Liver (tissue), 9 donors: ENCODE results near the gene AKR1A1. TPM values are rescaled to one million over a fixed set of nuclear protein-coding genes. Genes with fewer than 3 reads are reported as not detected.

Experiments
- DNase-seq: peaks from one replicate; pipeline ENCODE4 v3.0.0-alpha.2; 2017; ENCODE audit warnings: low spot score
- H3K27ac ChIP-seq, 2 donors: one replicate each; pipeline ENCODE4 v1.7.0; 2013; ENCODE audit warnings: inconsistent platforms in 2 of 2, low read length in 2 of 2, control low read depth in 1 of 2, low read depth in 1 of 2, mild to moderate bottlenecking in 1 of 2
- H3K27me3 ChIP-seq, 4 donors: one replicate each; pipeline versions ENCODE4 v1.6.1 to v1.7.0; 2013; ENCODE audit warnings: low read length in 3 of 4, inconsistent platforms in 1 of 4, mild to moderate bottlenecking in 1 of 4, moderate library complexity in 1 of 4; ENCODE audit not compliant: control insufficient read depth in 4 of 4, insufficient read depth in 4 of 4
- H3K36me3 ChIP-seq, 4 donors: one replicate each; pipeline versions ENCODE4 v1.6.1 to v1.7.0; 2013; ENCODE audit warnings: low read length in 3 of 4, mild to moderate bottlenecking in 3 of 4, low read depth in 1 of 4, moderate library complexity in 1 of 4; ENCODE audit not compliant: control insufficient read depth in 4 of 4, insufficient read depth in 3 of 4
- H3K4me1 ChIP-seq, 4 donors: one replicate each; pipeline versions ENCODE4 v1.6.1 to v1.7.0; 2013; ENCODE audit warnings: low read length in 3 of 4, mild to moderate bottlenecking in 3 of 4, moderate library complexity in 1 of 4; ENCODE audit not compliant: control insufficient read depth in 4 of 4, insufficient read depth in 4 of 4
- H3K4me3 ChIP-seq, 3 donors: one replicate each; pipeline versions ENCODE4 v1.6.1 to v1.7.0; 2013; ENCODE audit warnings: low read length in 3 of 3, control low read depth in 1 of 3, low read depth in 1 of 3, mild to moderate bottlenecking in 1 of 3
- H3K9ac ChIP-seq, 2 donors: one replicate each; pipeline ENCODE4 v1.7.0; 2013; ENCODE audit warnings: low read length in 2 of 2, mild to moderate bottlenecking in 2 of 2, moderate library complexity in 2 of 2, control low read depth in 1 of 2, low read depth in 1 of 2
- H3K9me3 ChIP-seq, 4 donors: one replicate each; pipeline versions ENCODE4 v1.6.1 to v1.7.0; 2013; ENCODE audit warnings: low read length in 3 of 4; ENCODE audit not compliant: control insufficient read depth in 4 of 4
- ATF3 ChIP-seq: IDR thresholded peaks from 2 replicates; pipeline ENCODE4 v1.6.1; 2016; ENCODE audit warnings: antibody characterized with exemption
- CTCF ChIP-seq: fragments of 150-350 bp; IDR thresholded peaks from 2 replicates; pipeline ENCODE4 v1.5.1; 2017; ENCODE audit warnings: improper control_type of control experiment, low read depth, low read length; ENCODE audit not compliant: missing input control
- EGR1 ChIP-seq, 2 donors: IDR thresholded peaks; 2 replicates each; pipeline ENCODE4 v1.6.1; 2016 to 2018; ENCODE audit warnings: antibody characterized with exemption in 2 of 2, low read depth in 2 of 2
- FOXA1 ChIP-seq: IDR thresholded peaks from 2 replicates; pipeline ENCODE4 v1.6.1; 2016; ENCODE audit warnings: antibody characterized with exemption
- FOXA2 ChIP-seq: IDR thresholded peaks from 2 replicates; pipeline ENCODE4 v1.6.1; 2016; ENCODE audit warnings: antibody characterized with exemption
- GABPA ChIP-seq, 2 donors: IDR thresholded peaks in 1 of 2; conservative IDR thresholded peaks in 1 of 2; 2 replicates each; pipeline ENCODE4 v1.6.1; 2016; ENCODE audit warnings: antibody characterized with exemption in 2 of 2, mild to moderate bottlenecking in 1 of 2, moderate library complexity in 1 of 2
- HNF4A ChIP-seq, 2 donors: conservative IDR thresholded peaks; 2 replicates each; pipeline ENCODE4 v1.6.1; 2016; ENCODE audit warnings: antibody characterized with exemption in 2 of 2, mild to moderate bottlenecking in 2 of 2
- HNF4G ChIP-seq: IDR thresholded peaks from 2 replicates; pipeline ENCODE4 v1.6.1; 2016; ENCODE audit warnings: antibody characterized with exemption
- JUND ChIP-seq, 2 donors: IDR thresholded peaks; 2 replicates each; pipeline ENCODE4 v1.6.1; 2016; ENCODE audit warnings: antibody characterized with exemption in 2 of 2
- MAX ChIP-seq: IDR thresholded peaks from 2 replicates; pipeline ENCODE4 v1.6.1; 2016; ENCODE audit warnings: antibody characterized with exemption
- NR2F2 ChIP-seq: IDR thresholded peaks from 2 replicates; pipeline ENCODE4 v1.6.1; 2016; ENCODE audit warnings: antibody characterized with exemption
- RAD21 ChIP-seq, 2 donors: IDR thresholded peaks; 2 replicates each; pipeline ENCODE4 v1.6.1; 2016; ENCODE audit warnings: antibody characterized with exemption in 2 of 2, mild to moderate bottlenecking in 2 of 2
- REST ChIP-seq: IDR thresholded peaks from 2 replicates; pipeline ENCODE4 v1.6.1; 2016; ENCODE audit warnings: antibody characterized with exemption, mild to moderate bottlenecking
- RXRA ChIP-seq, 2 donors: IDR thresholded peaks; 2 replicates each; pipeline ENCODE4 v1.6.1; 2017 to 2018; ENCODE audit warnings: antibody characterized with exemption in 2 of 2, mild to moderate bottlenecking in 1 of 2
- SP1 ChIP-seq: IDR thresholded peaks from 2 replicates; pipeline ENCODE4 v1.6.1; 2018; ENCODE audit warnings: antibody characterized with exemption, mild to moderate bottlenecking
- TAF1 ChIP-seq: conservative IDR thresholded peaks from 2 replicates; pipeline ENCODE4 v1.6.1; 2016; ENCODE audit warnings: antibody characterized with exemption, mild to moderate bottlenecking
- YY1 ChIP-seq: IDR thresholded peaks from 2 replicates; pipeline ENCODE4 v1.6.1; 2016; ENCODE audit warnings: antibody characterized with exemption, mild to moderate bottlenecking
- ZBTB33 ChIP-seq: IDR thresholded peaks from 2 replicates; pipeline ENCODE4 v1.6.1; 2016; ENCODE audit warnings: antibody characterized with exemption
- WGBS: extraction: QIAGEN DNeasy Blood & Tissue Kit; methylation state at CpG from one replicate; pipeline ENCODE4 v1.1.7; 2013; 5-methylcytosine and 5-hydroxymethylcytosine counted together
- polyA plus RNA-seq, 2 donors: library from polyadenylated mRNA; stranded (reverse) in 1 of 2; unstranded in 1 of 2; fragments of 200-250 nt in 1 of 2; fragments of >200 nt in 1 of 2; fragmentation: Nextera tagmentation in 1 of 2; extraction: Ambion mirVana in 1 of 2; gene quantifications; one replicate each; pipeline versions ENCODE4 v1.2.1 to v1.2.3, GENCODE V29; 2013 to 2015
- total RNA-seq, 2 donors: library from RNA; depleted of rRNA; stranded (reverse); fragments of >200 nt; gene quantifications; one replicate each; pipeline ENCODE4 v1.2.3, GENCODE V29; 2014
- donor health status: healthy.
- donor health status: healthy.
- donor health status: healthy.
- donor health status: healthy.
- donor health status: healthy.

AKR1A1 gene
- total and polyA plus RNA-seq, 4 donors = 86.3 to 253 (median 218) TPM

- Histone ChIP-seq H3K27ac (no peak overlapping the region), H3K4me1 (peaks cover 4 to 8% (median 8%) of the 10 kb centered on the region in 4 donors), H3K9ac (no peak overlapping the region), H3K9me3 (no peaks in the 10 kb centered on the region), H3K27me3 (no peaks in the 10 kb centered on the region), H3K4me3 (no peak overlapping the region), H3K36me3 (no peaks in the 10 kb centered on the region)
- DNase-seq = no peak
- TF ChIP-seq HNF4A (conservative IDR thresholded peaks at IDR 0.05) = no peak
- no peak for TF ChIP-seq NR2F2
- no peak for TF ChIP-seq JUND (IDR thresholded peaks at IDR 0.05)
- TF ChIP-seq CTCF = no peak
- no peak for TF ChIP-seq GABPA (IDR thresholded peaks at IDR 0.05 in 1 of 2, conservative IDR thresholded peaks at IDR 0.05 in 1 of 2)
- TF ChIP-seq FOXA2 = no peak
- TF ChIP-seq YY1 = no peak
- TF ChIP-seq TAF1 = no peak
- TF ChIP-seq RAD21 (IDR thresholded peaks at IDR 0.05) = no peak
- TF ChIP-seq SP1 = no peak
- TF ChIP-seq MAX = no peak
- TF ChIP-seq EGR1 (IDR thresholded peaks at IDR 0.05; ENCODE audit: low read depth in 2 of 2) = no peak
- WGBS = 96% methylated on average over 11 of the region's 11 CpGs
Measured at GRCh38 chr1:45530632-45531135, 19.9 kb upstream of the AKR1A1 start.

- no peak for DNase-seq
- Histone ChIP-seq H3K27ac (no peak overlapping the region), H3K9ac (no peak overlapping the region), H3K36me3 (no peaks in the 10 kb centered on the region), H3K27me3 (no peaks in the 10 kb centered on the region), H3K9me3 (no peaks in the 10 kb centered on the region), H3K4me1 (peaks cover 0 to 14% (median 12%) of the 10 kb centered on the region in 4 donors), H3K4me3 (no peak overlapping the region)
- 87% methylated on average over 5 of the region's 5 CpGs for WGBS
- TF ChIP-seq SP1 (no peak), ZBTB33 (no peak), HNF4G (no peak), GABPA (IDR thresholded peaks at IDR 0.05 in 1 of 2, conservative IDR thresholded peaks at IDR 0.05 in 1 of 2) (no peak), RAD21 (IDR thresholded peaks at IDR 0.05) (no peak), JUND (IDR thresholded peaks at IDR 0.05) (no peak), TAF1 (no peak), RXRA (IDR thresholded peaks at IDR 0.05) (no peak), ATF3 (no peak), CTCF (no peak), YY1 (no peak), FOXA2 (no peak), NR2F2 (no peak), REST (no peak), EGR1 (IDR thresholded peaks at IDR 0.05; ENCODE audit: low read depth in 2 of 2) (no peak), HNF4A (conservative IDR thresholded peaks at IDR 0.05) (no peak), FOXA1 (no peak), MAX (no peak)
Measured at GRCh38 chr1:45531873-45532272, 18.8 kb upstream of the AKR1A1 start.
